ENCODE results near the gene SIGLECL1.

The SIGLECL1 gene

DNA sequence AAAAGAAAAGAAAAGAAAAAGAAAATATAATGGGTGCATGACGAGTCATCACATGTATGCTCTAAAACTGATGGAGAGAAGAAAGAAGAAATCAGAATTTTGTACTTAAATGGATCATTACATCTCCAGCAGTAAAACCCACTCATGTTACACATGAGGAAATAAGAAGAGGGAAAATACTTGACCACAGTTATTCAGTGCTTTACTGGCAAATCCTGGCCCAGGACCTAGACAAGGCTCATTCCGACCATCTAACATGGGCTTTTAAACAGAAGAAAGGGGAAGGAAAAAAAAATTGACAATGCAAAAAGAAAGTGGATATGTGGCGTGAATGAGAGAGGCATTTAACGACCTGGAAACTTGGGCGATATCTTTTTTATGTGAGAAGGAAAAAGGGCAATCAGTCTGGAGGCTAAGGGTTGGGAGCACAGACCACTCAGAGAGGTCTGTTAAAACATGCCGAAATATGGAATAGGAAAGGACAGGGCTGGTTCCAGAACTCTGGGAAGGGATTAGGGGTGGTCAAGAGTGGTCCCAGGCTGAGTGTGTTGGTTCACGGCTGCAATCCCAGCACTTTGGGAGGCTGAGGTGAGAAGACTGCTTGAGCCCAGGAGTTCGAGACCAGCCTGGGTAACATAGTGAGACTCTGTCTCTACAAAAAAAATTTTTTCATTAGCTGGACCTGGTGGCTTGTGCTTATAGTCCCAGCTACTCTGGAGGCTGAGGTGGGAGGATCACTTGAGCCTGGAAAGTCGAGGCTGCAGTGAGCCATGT lies 1.6 kb downstream of the SIGLECL1 start:
- DNase-seq (ENCODE audit: low read depth in 2 of 2): no peak

DNA sequence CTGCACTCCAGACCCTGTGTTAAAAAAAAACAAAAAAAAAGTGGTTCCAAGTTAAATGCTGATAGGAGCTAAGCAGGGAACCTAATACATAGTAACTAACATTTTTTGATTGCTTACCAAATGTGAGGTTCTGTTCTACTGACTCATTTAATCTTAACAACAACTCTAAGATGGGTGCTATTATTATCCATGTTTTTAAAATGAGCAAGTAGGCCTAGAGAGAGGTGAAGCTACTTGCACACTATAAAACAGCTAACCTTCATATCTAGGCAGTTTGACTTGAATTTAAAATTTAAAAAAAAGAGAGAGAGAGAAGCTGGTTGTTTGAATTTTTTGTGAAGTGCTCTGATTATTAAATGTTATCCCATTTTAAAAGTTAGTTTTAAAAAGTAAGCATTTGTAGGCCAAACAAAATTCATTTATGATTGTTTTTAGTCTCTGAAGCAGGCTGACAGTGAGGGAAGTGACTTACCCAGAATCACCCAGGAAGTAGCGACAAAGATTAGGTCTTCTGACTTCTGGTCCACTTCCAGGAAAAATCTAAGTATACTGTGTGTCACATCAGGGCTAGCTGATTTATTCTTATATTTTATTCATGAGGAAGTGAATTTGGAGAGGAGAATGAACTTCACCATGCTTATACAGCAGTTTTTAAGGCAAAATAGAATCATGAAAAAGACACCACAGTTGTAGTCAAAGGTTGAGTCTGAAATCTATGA lies 2.4 kb downstream of the SIGLECL1 start:
- DNase-seq (ENCODE audit: low read depth in 2 of 2): no peak

DNA sequence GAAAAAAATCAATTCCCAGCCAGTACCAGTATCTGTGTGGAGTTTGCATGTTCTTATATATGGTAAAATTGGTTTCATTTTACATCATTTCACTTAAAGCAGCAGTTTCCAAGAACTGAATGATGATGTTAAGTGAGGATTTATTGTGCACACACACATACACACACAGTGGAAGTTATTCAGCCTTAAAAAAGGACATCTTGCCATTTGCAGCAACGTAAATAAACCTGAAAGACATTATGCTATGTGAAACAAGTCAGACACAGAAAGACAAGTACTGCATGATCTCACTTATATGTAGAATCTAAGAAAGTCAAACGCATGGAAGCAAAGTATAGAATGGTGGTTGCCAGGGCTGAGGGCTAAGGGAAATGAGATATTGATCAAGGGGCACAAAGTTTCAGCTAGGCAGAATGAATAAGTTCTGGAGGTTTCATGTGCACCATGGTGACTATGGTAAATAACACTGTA lies 5.3 kb downstream of the SIGLECL1 start:
- DNase-seq (ENCODE audit: low read depth in 2 of 2): no peak

DNA sequence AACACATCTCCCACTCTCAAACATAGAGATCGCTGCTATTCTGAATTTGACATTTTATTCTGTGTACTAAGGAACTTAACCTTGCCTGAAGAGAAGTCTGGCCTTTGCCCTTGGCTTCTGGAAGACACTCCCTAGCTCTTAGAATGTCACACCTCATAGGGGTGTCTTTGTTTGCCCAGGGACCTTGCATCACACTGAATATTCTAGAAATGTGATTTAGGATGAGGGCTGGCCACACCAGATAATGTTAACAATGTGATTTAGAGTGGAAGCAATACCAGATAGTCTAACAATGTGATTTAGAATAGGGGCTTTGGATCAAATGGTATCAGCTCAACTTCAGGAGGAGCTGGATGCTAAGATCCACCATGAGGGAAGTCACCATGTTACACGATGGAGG lies 6.6 kb downstream of the SIGLECL1 start:
- no peak for DNase-seq (ENCODE audit: low read depth in 2 of 2)

DNA sequence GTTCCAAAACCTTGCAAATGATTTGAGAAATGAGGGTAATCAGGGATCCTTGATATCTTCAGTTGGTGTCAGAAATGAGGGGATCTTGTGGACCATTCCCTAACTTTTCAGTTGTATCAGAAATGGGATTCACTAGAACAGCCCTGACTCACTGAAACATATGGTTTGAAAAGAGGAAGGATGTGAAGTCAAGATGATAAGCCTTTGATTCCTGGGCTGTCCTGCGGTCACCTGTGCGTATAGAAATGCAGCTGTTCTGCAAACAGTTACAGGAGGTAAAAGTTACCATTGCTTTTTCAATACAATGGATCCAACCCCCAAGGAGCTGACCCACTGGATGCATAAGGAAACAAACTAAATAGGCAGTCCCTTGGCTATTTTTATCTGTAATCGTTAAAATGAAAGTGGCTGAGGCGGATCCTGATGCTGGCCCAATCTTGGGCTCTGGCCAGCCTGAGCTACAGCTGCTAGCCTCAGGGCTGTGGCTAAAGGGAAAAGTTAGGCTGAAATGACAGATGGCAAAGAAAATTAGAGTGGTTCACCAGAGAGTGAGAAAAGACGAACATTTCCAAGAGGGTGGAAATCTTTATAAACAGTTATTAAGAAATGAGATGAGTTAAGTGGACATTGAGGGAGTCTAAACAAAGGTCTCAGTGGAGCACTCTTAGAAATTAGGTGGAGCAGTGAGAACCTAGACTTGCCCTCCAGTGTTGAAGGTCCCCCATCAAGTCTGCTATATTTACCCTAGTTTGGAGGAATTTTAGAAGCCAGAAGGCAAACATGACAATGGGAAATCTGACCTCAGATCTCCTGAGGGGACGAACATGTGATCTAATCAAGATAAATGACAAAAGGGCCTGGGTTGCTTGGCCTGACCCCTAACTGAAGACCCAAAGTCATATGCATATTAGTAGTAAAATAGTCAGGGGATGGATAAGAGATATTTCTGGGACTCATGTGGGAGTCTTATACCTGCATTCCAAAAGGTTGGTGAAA lies 7.6 kb downstream of the SIGLECL1 start:
- no peak for DNase-seq (ENCODE audit: low read depth in 2 of 2)

DNA sequence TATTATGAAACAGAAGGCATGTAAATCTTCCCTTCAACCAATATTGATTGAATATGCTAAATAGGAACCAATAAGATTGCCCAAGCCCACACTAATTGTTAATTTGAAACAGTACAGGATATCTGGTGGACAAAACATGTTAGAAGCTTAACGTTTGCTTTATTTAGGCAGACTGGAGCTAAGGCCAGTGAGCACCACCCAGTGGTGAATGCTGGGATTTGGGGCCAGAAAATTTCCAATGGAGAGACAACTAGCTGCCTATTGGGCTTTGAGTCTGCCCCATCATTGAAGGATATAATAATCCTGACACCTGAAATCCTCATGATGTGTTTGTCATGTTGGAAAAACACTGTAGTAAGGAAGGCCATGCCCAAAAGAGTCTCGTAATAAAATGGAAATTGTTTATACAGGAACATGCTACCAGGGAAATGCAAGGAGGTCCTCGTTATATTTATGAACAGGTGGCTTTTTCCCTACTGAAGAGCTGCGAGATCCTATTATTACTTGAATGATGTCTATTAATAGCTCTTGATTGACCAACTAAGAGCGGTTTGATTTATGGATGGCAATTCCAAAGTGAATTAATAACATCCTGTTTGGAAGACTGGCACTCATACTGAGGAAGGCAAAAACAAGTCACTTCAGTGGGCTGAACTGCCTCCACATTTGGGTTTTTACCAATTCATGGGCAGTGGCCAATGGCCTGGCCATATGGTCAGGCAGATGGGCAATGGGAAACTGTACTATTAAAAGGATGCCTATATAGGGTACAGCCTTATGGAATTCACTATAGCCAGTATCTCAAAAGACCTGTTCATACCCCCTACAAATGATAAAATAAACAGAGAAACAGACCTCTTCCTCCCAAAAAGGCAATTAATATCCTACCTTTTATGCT lies 8.7 kb downstream of the SIGLECL1 start:
- peak; percentile 10 to 33 for DNase-seq (ENCODE audit: low read depth in 2 of 2)

DNA sequence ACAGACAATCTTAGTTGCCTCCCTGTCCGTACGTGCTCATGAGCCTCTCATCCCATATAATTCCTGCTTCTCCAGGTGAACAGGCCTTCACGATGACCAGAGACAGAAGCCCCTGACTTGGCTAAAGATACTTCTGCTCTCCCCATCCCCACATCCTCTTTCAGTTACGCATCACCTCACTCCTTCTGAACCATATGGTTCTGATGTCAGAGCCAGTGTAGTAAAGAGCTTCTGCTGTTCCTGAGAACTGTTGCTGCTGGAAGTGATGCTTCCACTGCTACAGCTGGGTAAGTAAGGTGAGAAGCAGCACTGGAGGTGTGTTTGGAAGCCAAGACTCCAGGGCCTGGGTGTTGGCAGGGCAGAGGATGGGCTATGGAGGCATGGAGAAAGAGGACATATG lies 12.9 kb downstream of the SIGLECL1 start:
- DNase-seq (ENCODE audit: low read depth in 2 of 2): no peak

DNA sequence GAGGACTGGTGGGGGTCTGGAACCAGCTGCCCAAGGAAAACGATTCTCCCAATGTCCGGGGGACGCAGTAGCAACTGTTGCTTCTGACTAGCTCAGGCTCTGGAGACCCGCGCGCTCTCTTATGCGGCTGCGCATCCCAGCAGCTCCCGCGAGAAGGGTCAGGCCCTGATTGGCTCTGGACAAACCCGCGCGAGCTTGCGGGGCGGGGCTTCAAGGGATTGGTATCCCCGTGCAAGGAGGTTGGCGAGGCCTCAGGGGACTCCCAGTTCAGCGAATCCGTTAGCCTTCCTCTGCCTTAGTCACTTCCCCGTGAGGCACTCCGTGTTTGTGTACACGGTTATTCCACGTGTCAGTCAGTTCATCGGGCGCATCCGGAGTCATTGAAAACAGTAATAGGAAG lies 20.2 kb downstream of the SIGLECL1 start:
- no peak for DNase-seq (ENCODE audit: low read depth in 2 of 2)

DNA sequence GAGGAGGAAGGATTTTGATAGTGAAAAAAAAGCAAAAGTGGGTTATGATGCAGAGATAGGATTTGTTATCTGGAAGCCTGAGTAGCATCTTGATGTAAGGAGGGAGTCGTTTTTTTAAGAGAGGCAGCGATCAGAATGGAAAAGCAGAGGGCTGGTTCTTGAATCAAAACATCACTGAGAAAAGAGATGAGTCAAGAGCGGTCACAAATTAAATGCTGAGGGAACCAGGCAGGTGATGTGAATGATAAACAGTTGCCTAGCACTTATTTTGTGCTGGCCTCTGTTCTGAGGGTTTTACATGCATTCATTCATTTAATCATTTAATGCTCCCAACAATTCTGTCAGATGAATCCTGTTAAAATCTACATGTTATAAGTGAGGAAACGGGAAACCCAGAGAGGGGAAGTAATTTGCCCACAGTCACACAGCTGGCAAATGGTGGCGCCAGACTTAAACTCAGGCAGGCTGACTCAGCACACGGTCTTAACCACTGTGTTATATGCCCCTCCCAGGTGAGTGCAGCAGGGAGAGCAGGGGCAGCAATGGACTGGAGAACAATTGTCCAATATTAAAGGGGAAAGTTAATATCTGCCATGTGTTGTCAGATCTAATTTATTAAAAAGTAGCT lies 21.4 kb downstream of the SIGLECL1 start:
- DNase-seq (ENCODE audit: low read depth in 2 of 2): no peak

DNA sequence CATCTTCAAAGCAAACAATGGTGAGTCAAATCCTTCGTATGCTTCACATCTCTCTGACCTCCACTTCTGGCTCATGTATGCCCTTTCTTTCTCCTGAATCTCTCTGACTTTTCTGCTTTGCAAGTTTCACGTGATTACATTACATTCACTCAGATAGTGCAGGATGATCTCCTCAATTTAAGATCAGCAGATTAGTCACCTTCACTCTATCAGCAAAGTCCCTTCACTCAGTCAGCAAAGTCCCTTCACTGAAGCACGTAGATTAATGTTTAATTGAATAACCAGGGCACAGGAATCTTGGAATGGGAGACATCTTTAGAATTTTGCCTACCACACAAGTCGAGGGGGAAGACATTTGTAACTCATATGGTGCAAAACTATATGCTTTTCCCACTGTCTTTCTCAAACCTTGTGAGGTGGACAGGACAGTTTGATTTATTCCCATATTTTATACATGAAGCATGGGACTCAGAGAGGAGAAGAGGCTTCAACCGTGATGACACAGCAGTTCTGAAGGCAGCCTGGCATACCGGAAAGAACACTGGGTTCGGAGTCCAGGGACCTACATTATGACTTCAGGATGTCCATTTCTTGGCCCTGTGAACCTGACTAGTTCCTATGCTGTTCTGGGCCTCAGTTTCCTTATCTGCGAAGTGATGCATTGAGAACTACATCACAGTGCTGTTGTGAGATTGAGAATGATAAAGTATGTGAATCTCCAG lies 23.3 kb downstream of the SIGLECL1 start:
- DNase-seq (ENCODE audit: low read depth in 2 of 2): no peak

DNA sequence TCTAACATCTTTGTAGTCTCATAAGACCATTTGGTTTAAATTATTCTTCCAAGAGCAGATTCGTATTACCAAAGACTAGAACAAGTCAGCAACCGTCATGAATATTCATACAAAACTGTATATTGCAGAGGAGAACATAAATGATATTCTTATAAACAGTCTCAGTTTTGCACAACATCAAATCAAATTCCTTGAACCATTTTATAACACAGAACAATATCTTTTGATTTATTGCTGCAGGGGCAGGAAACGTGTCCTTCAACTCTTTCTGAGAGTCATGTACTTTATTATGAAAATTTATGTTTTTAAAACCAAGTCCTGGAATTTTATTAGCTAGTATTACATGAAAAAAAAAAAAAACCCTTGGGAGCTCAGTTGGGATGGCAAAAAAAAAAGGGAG lies 26.2 kb downstream of the SIGLECL1 start:
- no peak for DNase-seq (ENCODE audit: low read depth in 2 of 2)

DNA sequence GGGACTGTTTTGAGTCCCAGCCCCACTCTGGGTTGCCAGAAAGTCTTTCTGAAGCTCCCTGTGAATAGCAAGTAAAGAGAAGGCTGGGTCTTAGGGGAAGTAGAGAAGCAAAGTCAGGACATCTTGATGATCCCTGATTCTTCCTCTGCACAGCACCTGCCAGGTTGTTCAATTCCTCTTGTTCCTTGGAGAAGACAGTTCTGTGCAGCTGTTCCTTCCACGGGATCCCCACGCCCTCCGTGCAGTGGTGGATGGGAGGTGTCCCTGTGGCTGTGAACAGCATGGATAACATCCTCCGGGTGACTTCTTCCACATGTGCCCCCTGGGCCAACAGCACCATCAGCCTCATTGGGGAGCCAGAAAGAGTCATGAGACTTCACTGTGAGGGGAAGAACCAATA lies 31.5 kb downstream of the SIGLECL1 start:
- no peak for DNase-seq (ENCODE audit: low read depth in 2 of 2)

DNA sequence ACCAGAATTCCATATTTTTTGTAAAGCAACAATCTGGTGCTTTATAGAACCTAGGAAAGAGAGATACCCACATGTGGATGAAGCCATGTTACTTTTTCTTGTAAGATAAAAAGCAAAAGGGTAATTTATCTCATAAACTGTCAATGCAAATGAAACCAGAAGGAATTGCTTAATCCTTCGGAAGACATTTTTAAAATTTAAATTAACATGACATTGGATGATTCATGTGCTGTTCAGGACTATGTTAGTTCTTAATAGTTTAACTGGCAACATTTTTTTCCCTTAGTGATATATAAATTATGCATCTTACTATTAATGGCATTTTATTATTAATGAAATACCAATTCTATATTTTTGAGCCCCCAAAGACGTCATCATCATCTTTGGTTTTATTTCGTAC lies 34.8 kb downstream of the SIGLECL1 start:
- no peak for DNase-seq (ENCODE audit: low read depth in 2 of 2)

DNA sequence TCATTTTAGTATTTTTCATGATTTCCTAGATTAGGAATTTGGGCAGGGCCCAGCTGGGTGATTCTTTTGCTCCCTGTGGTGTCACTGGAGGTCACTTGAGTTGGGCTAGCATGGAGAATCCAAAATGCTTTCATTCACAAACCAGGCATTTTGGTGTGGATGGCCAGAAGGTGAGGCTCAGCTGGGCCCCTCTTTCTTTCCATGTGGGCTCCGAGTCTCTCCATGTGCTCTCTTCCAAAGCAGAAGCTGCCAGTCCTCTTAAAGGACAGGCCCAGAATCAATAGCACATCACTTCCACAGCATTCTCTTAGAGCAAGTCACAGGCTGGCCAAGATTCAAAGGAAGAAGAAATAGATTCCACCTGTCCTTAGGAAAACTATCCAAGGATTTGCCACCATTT lies 38.8 kb downstream of the SIGLECL1 start:
- DNase-seq (ENCODE audit: low read depth in 2 of 2): no peak

DNA sequence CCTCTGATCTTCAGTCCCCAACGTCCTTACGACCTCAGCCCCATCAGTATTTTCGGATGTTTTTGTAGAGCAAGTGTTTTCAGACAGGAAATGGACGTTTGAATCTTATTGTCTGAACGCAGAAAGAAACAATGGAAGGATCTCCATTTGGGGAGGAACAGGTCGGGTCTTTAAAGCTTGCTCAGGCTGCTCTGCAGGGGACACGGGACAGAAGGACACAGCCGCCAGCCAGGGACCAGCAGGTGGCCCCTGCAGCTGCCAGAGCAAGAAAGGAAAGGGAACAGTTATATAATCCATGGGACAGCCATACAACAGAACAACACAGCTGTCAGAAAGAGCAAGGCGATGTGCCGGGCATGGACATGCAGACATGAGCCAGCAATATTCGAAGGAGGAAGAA lies 42.1 kb downstream of the SIGLECL1 start:
- DNase-seq (ENCODE audit: low read depth in 2 of 2): no peak

DNA sequence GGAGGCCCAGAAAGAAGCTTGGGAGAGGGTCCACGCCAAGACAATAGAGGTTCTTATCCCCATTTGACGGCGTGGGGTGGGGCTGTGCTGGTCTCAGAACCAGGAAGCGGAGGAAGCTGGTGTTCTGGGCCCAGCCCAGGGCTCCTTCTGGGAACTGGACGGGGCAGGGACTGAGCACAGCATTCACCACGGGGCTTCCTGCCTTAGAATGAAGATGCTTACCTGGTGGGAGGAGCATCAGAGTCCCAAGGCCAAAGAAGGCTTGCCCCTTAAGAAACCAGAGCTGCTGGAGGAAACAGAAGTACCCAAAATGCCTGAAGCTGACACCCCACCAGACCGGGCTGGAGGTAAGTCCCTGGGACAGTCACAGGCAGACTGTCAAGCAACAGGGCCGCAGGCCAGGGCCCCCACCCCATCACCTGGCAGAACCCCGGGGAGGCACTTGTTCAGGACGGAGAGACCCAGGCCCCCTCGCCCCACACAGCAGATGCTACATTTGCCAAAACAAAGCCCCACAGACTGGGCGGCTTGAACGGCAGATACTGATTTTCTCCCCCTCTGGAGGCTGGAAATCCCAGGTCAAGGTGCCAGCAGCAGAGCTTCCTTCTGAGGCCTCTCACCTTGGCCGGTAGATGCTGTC lies 42.8 kb downstream of the SIGLECL1 start:
- no peak for DNase-seq (ENCODE audit: low read depth in 2 of 2)

DNA sequence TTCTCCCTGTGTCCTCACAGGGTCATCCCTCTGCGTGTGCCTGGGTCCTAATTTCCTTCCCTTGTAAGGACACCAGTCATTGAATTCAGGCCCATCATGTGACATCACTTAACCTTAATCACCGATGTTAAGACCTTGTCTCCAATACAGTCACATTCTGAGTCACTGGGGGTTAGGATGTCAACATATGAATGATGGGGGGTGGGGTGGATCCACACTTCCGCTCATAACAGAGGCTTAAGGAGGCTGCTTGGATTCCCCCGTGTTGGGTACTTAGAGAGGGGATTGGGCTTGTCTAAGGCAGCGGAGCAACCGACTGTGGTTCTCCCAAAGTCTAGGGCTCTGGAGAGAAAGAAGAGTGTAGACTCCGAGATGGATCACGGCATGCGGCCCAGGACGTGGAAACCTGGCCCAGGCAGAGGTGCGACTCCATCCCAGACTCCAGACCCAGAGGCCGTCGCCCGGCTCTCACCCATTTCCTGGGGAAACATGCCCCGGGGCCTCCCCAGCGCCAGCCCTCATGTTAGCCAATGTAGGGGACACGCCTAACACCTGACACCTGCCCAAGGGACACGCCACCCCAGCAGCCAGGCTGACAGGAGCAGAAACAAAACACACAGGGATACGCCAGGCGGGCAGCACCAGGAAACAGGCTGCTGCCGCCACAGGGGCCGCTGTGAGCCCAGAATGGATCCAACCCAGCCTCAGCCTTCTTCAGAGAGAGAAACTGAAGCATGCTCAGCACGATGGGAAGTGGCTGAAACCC lies 43.5 kb downstream of the SIGLECL1 start:
- DNase-seq (ENCODE audit: low read depth in 2 of 2): no peak

DNA sequence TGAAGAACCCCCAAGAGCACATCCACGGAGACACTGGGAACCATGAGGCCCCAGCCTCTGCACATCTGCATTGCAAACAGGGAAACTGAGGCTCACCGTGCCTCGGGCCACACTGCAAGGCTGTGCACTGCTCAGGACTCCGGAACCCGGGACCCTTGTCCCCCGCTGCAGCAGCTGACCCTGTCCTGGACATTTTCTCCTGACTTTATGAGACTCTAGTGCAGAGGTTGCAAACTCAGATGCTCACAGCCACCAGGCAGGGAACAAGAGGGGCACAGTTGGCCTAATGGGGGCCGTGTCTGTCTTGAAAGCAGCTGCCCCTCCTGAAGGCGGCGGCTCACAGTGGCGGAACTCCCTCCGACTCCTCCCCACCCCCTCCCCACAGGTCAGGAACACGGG lies 44.1 kb downstream of the SIGLECL1 start:
- no peak for DNase-seq (ENCODE audit: low read depth in 2 of 2)

Data from stimulated activated CD4-positive, alpha-beta T cell treated with anti-CD3 and anti-CD28 coated beads, Interleukin-15, amount 100 ng/mL, for 48 hours (primary cell).